HG03442 (cell line): Measurements from ENCODE around the gene C5orf47.

ENCODE experiments used
- ATAC-seq: cut with Tn5 transposase; IDR thresholded peaks from one replicate; pipeline ENCODE4 v1.9.1; 2021; ENCODE audit warnings: mild to moderate bottlenecking, moderate library complexity; ENCODE audit not compliant: unreplicated experiment

C5orf47 gene, protein sequence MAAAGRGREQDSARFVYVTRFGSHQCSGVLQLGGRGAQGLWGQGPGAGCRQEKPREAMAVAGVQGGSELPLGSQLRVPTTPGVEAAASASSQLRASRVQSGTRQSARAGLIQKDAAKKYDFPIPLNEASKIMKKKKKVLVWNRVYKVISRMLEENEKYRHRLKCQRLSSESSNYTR

GRCh38 chr5:173988554-173989431 is at the start of gene C5orf47:
TSS of gene C5orf47 (plus strand) at chr5:173989170. CDS start at chr5:173989264, 94 bp downstream.
- no peak for ATAC-seq

DNA sequence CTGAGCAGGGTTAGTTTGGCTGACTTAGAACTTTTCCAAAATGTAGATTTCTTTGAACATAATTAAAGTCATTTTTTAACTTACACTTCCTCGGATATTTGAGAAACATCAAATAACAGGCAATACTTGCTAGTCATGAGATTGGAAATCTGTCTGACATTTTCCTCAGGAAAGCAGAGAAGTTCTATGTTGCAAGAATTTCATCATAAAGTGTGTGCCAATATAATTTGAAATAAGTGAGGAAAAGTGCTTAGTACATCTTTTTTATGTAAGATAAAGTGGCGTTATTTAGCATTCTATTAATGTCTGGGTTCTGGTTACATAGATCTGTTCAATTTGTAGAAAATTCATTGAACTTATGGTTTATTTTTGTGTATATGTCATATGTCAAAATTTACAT is 48.7 kb upstream of the C5orf47 start:
- ATAC-seq = no peak

GRCh38 chr5:173941102-173941501 is 47.9 kb upstream of the C5orf47 start:
- ATAC-seq = no peak

- no peak for ATAC-seq
Observed at GRCh38 chr5:173941758-173942401, 47.1 kb upstream of the C5orf47 start.

GRCh38 chr5:173944511-173944910 is 44.5 kb upstream of the C5orf47 start:
- no peak for ATAC-seq

GRCh38 chr5:173945160-173945559 is 43.8 kb upstream of the C5orf47 start:
- ATAC-seq = no peak

DNA sequence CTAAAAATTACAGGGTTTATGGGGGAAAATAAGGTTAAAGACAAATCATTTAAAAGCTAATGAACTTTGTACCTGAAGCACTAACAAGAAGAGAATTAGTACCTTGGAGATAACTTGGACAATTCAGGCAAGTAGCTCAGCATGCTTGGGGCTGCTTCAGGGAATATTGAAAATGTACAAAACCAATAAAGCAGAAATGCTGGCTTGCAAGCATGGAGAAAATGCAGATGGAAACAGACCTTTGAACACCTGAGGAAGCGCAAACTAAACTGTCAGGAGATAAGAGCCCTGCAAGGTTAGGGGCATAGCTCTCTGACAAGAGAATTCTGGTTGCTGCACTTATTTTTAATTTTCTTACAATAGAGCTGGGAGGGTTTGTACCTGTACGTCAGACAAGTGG is 42.6 kb upstream of the C5orf47 start:
- ATAC-seq = no peak

- no peak for ATAC-seq
Observed at GRCh38 chr5:173950829-173951228, 38.1 kb upstream of the C5orf47 start.

- no peak for ATAC-seq
Observed at GRCh38 chr5:173953528-173954090, 35.4 kb upstream of the C5orf47 start.

- ATAC-seq = no peak
Observed at GRCh38 chr5:173954671-173955521, 34.1 kb upstream of the C5orf47 start.

DNA sequence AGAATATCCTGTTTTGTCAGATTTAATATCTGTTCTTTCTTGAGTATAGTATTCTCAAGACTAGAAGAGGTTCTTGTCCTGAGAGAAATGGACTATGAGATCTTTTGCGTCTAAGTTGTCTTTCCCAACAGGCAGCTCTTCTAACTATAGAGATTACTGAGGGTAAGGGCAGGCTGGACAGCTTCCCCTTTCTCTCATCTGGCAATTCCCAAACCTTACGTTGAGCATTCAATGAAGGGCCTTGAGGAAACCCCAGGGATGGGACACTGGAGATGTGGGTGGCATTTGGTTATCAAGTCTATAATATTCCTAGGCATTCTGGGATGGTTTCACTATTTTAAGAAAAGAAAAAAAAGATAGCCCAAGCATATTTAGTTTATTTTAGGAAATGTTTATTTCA is 28.0 kb upstream of the C5orf47 start:
- ATAC-seq = no peak

DNA sequence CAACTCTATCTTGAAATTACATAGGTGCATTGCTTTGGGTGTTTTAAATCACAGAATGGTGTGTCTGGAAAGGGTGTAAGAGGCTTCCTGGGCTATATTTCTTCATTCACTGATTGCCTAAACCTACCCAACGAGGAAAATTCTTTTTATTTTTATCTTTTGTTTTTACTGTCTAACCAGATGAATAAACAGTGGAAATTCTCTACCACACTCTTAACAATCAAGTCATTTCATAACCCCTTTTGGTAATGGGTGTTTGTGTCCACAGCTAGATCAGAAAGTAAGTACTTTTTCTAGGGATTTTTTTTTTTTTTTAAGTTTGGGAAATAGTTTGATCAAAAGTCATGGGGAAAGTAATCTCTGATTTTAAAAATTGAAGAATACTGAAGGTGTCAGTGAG is 27.6 kb upstream of the C5orf47 start:
- no peak for ATAC-seq

DNA sequence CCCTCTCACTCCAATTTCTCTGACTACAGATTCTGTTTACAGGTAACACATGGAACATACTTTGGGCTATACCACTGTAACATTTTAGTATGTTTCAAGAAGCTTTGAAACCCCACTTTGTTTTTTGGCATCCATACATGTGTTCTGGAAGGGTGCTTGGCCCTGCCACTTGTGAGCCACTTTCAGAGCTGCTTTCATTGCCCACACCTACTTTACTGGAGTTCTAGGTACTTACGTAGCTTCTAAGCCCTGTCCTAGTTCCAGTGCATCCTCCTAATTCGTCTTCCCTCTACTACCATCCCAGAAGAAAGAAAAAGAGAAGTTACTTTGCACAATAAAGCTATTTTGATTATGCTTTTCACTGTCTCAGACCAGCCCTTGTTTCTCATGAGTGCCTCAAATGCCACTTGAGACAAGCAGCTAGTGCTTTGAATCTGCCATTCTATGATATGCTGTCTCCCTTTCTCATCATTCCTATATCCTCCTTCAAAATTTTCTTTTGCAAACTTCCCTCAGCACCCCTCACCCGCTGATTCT is 26.5 kb upstream of the C5orf47 start:
- ATAC-seq = no peak

GRCh38 chr5:173963182-173963838 is 25.7 kb upstream of the C5orf47 start:
- ATAC-seq = no peak

- no peak for ATAC-seq
Observed at GRCh38 chr5:173963867-173964441, 25.0 kb upstream of the C5orf47 start.

DNA sequence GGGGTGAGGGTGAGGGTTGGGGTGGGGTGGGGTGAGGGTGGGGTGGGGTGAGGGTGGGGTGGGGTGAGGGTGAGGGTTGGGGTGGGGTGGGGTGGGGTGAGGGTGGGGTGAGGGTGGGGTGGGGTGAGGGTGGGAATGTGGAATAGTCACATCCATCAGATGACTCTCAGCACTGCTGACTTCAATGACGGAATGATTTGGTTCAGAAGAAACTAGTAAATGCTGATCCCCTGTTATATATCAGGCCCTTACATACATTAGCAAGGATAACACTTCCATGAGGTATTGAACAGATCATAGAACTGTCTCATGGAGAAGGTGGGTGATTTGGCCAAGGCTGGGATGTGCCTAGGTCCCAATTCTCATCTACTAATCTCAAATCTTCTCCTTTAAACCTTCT is 24.5 kb upstream of the C5orf47 start:
- no peak for ATAC-seq

GRCh38 chr5:173967241-173967640 is 21.7 kb upstream of the C5orf47 start:
- ATAC-seq = no peak

GRCh38 chr5:173968154-173968797 is 20.7 kb upstream of the C5orf47 start:
- no peak for ATAC-seq
